GM19240 (cell line): ENCODE results near the gene YBX1.
A peak's percentile ranks its signal among the peaks of the same experiment; 100 is the strongest.

ENCODE experiments used
- DNase-seq: peaks from one replicate; pipeline ENCODE4 v3.0.0; 2011; ENCODE audit warnings: low spot score; ENCODE audit not compliant: insufficient read length

YBX1 gene

DNA sequence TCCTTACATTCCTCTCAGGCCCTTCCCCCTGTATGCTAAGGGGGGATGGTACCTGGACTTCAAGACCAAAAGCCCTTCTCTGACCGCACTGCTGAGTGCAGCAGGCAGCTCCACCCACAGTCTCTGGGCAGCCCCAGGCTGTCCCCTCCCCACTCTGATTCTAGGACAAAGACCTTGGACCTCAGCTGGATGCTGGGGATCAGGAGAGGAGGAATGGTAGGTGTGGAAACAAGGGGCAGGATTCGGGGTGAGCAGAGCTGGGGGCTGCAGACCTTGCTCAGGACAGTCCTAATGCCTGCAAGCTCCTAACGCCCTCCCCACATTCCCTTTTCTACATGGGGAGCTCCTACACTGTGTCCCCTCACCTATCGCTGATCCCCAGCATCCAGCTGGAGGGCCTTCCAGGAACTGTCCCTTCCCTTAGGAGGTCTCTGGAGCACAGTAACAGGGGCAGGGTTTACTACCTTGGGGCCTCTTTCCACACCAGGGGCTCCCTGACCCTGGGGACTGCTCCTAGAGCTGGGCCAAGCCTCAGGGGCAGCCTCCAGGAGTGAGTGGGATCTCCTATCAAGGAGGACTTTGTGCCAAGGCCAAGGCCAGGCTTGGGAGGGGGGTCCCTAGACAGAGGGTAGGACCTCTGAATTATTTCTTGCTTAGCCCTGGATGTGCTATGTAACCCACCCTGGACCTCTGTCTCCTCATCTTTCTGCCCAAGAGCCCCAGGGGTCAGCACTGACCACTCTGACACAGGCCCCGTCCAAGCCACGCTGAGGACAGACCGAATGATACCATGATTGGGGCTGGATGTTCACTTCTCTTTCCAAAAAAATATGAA lies 52.2 kb downstream of the YBX1 start:
- DNase-seq = no peak

GRCh38 chr1:42735056-42735455 lies 52.8 kb downstream of the YBX1 start:
- no peak for DNase-seq

GRCh38 chr1:42735477-42736105 lies 53.4 kb downstream of the YBX1 start:
- DNase-seq = no peak

DNA sequence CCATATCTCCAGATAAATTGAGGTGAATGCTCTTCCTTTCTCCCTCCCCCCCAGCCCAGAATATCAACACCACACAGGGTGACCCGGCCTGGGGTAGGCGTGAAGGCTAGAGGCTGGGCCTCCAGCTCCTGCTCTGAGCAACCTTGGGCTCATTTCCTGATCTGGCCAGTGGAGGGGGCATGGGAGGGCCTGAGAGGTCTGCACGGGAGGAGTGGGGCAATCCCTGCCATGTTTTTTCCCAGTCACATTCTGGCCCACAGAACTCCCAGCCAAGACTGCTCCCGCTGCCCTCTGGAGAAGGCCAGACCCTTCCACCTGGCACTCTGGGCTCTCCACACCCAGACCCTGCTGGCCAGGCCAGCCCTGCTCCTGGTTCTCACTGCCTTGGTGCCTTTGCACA lies 53.9 kb downstream of the YBX1 start:
- no peak for DNase-seq

DNA sequence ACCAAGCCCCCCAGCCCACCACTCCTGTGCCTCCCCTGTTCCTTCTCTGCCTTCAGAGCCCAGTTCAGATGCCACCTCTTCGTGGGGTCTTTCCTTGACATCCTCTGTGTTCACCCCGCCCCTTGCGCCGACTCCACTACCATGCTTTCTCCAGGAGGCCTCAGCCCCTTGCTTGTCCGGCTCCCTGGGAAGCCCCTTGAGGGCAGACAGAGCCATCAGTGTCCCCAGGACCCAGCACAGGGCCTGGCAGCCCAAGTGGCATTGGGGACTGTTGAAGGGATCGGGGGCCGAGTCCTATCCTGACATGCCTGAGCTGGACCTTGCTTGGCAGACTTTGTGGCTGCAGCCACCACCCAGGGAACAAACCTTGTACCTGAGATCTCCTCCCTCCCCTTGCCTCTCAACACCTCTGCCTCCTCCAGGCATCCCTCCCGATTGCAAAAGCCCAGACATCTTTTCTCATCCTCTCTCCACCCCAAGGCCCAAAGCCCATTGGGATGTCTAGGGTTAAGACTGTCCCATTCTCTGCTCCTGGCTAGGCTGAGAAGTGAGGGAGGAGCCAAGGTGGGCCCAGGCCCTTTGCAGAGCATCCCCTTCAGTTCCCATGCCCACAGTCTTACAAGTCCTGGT lies 54.5 kb downstream of the YBX1 start:
- DNase-seq = no peak

DNA sequence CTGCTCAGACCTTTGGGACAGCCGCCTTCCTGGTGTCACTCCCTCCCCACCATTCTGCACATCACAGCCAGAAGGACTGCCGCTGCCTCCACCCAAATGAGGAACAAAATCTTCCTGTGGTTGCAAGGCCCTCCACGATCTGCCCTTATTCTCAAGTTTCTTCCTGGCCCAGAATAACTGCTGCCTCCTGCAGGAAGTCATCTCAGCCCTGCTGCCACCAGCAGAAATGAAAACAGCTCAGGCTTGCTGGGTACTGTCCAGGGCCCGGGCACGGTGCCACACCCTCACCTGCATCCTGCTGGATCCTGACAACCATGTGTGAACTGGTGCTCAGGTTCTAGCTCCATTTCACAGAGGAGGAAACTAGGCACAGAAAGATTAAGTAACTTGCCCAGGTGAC lies 55.0 kb downstream of the YBX1 start:
- no peak for DNase-seq

DNA sequence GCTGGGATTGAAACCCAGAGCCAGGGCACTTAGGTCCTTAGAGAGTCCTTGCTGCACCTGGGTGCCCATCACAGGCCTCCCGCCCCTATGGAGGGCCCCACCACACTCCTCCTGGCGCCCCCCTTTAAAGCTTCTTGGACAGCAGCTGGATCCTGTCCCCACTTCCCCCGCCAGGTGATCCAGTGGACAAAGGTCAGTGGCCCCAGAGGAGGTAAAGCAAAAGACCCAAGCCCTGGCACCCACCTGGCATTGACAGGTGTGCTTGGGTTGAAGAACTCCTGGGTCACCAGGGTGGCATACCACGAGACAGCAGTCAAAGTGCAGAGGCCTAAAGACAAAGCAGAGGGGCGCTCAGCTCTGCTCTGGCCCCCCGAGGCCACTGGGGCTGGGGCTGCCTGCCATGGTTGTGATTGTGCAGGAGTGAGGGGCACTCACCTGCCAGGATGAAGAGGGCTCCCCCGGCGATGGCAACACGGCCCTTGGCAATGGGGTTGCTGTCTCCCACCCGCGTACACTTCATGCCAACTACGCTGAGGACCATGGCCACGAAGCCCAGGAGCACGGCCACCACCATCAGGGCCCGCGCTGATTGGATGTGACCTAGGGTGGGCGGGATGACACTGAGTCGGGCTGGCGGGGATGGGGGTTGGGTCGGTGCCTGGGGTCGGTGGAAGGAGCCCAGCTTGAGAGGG lies 55.9 kb downstream of the YBX1 start:
- DNase-seq = no peak

- no peak for DNase-seq
These were observed 56.5 kb downstream of the YBX1 start for GRCh38 chr1:42738678-42739226.

DNA sequence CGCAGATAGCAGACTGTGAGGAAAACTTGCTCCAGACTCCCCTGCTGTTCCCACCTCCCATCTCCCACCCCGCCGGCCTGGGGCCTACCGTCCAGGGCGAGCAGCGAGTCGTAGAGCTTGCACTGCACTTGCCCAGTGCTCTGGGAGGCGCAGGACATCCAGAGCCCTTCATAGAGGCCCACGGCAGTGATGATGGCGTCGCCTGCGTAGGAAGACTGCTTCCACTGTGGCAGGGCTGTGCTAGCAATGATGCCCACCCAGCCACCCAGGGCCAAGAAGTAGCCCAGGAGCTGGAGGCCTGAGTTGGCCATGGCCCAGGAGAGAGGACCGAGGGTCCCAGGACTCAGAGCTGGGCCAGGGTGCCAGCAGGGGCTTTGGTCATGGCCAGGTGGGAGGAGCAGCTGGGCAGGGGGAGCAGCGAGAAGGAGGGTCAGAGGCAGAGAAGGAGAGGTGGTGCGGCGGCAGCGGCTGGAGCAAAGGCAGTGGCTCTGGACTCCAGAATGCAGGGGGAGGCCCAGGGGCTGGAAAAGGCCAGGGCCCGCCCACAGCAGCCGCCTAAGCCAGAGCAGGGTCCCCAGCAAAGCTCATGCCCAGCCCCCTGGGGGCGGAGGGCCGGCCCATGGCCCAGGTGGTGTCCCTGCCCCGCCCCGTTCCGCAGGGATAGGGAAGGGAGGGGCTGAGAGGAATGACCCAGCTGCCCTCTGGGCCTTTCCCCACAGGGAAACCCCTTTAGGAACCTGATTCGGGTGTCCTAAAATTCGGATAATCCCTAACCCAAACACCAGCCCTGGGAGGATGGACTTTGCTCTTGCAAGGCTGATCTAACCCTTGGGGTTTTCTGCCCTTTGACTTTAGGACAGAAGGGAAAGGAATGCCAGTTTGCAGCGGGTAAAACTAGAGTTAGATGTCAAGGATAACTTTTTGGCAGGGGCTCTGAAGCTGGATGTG lies 57.8 kb downstream of the YBX1 start, which contains the start of gene CLDN19:
Gene CLDN19 (minus strand): TSS at position 484 of the 948 bp plus-strand sequence. CDS start 173 bp downstream, at position 311.
- no peak for DNase-seq

- no peak for DNase-seq
These were observed 58.8 kb downstream of the YBX1 start for GRCh38 chr1:42740851-42741580.

- DNase-seq = no peak
These were observed 59.5 kb downstream of the YBX1 start for GRCh38 chr1:42741706-42742105.

DNA sequence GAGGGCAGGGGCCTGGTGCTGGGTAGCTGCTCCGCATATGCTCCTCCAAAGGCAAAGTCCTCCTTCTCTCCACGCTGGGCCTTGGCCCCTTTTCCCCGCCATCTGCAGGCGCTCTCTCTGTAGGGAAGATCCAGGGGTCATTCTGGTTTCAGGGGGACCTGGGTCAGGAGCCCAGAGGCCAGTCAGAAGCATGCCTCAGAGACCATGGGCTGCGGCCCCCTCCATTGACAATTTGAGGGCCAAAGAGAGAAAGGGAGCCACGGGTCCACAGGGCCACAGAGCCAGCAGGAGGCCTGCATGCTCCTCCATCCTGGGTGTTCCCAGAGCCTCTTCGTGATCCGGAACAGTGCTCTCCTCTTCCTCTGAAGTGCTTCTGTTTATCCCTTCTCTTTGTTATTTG lies 59.9 kb downstream of the YBX1 start:
- no peak for DNase-seq

GRCh38 chr1:42742617-42743316 lies 60.5 kb downstream of the YBX1 start:
- no peak for DNase-seq

- DNase-seq = no peak
These were observed 61.3 kb downstream of the YBX1 start for GRCh38 chr1:42743317-42744147.

GRCh38 chr1:42744148-42744413 lies 61.9 kb downstream of the YBX1 start:
- no peak for DNase-seq

GRCh38 chr1:42745851-42746250 lies 63.6 kb downstream of the YBX1 start:
- no peak for DNase-seq

DNA sequence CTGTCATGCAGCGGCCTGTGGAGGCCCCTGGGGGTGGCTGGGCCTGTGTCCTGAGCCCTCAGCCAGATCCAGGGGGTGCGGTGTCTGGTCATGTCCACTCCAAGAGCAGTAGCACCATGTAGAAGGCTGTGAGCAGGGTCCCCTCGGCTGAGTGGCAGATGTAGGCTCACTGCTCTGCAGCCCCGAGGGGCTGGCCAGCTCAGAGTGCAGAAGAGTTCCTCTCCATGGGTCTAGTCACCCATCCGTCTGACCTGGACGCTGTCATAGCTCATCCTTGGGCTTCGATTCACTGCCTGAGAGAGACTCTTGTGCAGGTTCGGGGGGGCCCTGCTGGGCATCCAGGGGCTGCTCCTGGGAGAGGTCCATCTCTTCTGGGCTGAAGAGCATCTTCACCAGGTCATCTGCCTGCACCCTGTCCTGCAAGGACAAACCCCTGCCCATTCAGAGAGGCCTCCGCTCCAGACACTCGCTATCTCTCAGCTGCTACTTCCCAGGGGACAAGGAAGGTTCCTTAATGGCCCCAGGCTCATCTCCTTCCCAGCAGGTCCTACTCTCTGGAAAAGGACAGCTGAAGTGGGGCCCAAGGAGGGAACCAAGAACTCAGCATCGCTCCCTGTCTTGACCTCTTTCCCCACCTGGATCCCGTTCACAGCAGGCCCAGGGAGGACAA lies 64.4 kb downstream of the YBX1 start:
- DNase-seq = no peak

DNA sequence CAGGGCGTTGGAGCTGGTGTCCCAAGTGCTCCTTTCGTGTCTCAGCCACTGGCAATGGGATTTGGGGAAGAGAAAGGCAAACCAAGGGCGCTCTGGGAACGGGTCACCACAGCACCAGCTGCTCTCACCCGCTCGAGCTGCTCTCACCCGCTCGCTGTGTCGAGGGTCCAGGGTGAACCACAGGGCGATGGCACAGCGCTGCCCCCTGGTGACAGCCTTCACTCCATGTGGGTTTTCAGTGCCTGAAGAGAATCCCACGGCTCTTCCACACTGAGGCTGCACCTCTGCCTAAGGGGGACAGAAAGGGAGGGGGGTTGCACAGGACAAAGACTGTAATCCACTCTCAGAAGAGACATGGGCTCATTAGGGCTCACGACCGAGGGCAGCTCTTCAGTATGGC lies 64.9 kb downstream of the YBX1 start:
- DNase-seq = peak; percentile 49
